Activated gamma-delta T cell treated with anti-CD3 and anti-CD28 coated beads, Interleukin-2, amount 50 U/mL, for 16 hours (primary cell): ENCODE results near the gene NTM.

ENCODE experiments used
- DNase-seq: peaks from one replicate; pipeline ENCODE4 v3.0.0-alpha.2; 2020; ENCODE audit warnings: low read depth

The NTM gene

DNA sequence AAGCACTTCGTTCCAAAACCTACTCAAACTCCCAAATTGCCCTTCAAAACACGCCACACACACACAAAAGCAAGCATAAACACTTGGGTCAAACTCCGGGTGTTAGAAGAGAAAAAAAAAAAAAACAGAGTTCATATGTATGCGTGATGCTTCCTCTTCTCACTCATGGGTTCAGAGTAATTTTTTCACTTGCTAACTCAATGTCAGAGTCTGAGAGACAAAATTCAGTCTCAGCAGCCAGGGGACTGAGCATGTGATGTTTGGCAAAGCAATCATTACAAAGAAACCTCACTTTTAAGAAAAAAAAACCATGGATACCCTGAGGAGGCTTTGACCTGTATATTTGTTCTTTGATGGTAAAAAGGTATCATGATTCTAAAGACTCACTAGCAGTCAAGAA, 461.7 kb downstream of the NTM start:
- DNase-seq = no peak

DNA sequence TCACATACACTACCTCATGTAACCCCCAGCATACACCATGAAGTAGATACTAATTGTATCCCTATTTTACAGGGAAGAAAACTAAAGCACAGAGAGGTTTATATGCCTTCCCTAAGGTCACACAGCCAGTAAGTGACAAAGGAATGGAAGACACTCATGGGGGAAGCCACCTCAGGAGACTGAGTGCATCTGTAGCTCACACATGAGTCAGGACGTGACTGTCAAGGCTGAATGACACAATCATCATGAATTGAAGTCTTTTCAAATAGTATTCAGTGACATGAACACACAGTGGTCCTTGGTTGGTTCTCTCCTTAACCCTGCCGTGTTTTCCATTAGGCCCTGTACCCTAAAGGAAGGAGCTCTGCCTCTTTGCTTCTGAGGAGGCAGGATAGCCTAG, 463.0 kb downstream of the NTM start:
- no peak for DNase-seq

DNA sequence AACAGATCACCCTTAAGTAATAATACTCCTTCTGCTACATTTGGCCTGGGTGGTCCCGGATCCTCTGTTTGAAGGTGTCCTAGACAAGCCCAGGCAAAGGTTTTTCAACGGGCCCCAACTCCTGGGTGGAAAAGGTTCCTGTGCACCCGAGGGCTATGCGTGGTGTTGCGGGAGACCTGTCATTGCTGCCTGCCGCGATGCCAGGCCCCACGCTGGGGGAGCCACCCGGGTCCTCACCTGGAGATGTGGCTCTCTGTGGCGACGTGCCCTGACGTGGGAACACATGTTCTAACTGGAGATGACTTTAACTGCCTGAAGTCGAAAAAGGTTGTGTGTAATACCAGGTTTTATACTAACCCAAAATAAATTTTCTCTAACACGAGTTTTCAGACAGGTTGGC, 467.1 kb downstream of the NTM start:
- DNase-seq = no peak

DNA sequence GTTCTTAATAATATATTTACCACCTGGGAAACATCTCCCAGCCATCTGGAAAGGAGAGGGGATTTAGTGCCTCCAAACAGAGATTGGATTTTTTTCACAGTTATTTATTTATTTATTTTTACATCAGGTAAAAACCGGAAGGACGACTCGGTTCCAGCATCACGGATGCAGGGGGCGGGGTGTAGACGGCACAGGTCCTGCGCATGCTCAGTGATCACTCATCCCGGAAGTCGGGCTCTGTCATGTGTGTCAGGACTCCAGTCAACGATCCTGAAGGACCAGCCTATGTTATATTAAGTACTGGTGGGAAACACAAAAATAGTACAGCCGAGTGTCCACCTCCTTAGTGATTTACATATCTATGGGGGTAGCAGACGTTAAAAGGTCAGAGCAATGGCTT, 467.6 kb downstream of the NTM start:
- DNase-seq = no peak

DNA sequence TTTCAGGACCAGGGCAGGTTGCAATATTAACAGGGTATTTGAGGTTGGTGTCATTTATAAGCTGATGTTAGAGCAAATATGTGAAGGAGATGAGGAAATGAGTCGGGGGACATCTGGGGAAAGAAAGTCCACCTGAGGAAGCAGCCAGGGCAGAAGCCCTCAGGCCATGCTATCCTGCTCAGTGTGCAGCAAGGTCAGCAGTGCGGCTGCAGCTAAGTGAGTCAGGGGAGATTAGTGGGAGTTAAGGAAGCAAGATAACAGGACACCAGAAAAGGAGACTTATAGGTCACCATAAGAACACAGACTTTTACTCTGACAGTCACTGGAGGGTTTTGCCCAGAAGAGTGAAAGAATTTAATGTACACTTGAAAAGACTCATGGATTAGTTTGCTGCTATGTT, 468.9 kb downstream of the NTM start:
- DNase-seq = no peak

DNA sequence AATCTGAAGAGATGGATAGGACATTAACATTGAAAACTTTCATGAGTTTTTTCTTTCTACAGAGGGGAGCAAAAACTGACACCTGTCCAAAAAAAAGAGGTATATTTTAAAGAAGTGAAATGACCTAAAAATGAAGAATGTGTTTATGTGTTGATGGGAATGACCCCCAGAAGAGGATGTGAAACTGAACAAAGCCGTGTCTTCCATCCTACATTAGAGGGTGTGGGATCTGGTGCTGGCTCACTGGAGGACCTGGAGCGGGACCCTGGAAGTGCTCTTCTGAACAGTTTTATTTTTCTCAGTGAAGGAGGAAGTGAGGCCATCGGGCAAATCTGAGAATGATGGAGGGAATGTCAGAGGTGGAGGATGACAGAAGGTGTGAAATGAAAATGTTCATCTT, 470.1 kb downstream of the NTM start:
- DNase-seq = no peak

DNA sequence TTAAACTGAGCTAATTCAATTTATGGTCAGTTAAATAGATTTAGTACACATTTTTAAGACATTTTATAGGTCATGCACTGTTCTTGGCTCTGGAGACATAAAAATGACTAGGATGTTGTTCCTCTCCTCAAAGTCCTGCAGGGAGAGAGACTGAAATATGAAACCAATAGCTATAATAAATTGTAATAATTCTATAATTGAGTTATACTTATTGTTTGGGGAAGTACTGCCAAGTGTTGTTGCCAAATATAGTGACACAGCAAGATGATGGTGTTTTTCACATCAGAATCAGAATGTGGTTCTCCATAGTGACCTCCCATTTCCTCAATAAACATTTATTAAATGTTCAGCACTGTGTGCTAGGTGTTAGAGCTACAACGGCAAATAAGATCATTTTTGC, 470.6 kb downstream of the NTM start:
- no peak for DNase-seq

DNA sequence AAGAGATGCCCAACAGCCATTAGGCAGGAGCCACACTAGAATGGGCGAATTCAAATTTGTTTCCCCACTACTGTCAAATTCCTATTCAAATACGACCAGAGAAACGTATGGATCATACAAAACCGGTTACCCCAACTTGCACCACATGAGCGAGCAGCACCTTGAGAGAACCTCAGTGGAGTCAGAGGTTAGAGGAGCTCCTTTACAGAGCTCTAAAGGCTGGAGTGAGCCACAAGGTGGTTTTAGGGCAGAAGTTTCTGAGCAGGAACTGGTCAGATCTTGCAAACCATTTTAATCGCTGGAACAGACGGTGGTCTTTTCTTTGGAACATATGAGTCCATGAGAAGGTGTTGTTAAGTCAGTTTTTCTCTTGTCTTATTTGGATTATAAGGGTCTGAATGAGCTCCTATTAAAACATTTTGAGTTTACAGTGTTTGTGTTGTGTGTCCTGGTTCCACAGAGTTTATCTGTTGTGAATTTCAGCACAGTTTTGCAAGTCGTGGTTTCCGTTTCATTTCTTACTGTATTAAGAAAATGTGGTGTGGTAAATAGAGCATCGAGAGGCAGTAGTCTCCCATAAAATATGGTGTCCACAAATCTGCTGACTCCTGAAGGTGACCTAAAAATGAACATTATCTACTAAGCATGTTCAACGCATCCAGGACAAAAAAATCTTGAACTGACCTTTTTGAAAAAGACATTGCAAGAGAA, 471.7 kb downstream of the NTM start:
- no peak for DNase-seq

DNA sequence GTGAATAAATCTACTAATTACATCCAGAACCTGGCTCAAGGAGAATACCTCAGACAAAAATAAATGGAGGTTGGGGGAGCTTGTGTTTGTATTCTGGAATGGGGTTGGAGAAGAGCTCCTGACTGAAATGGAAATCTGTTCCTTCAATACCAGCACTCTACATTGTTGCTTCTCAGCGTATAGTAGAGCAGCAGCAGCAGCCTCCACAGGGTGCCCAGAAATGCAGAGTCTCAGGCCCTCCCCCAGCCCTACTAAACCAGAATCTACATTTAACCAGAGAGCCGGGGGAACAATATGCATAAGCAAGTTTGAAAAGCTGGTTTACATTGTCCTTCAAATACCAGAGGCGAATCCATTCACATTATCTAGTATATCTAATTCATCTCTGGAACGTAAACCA, 474.8 kb downstream of the NTM start:
- DNase-seq = no peak

DNA sequence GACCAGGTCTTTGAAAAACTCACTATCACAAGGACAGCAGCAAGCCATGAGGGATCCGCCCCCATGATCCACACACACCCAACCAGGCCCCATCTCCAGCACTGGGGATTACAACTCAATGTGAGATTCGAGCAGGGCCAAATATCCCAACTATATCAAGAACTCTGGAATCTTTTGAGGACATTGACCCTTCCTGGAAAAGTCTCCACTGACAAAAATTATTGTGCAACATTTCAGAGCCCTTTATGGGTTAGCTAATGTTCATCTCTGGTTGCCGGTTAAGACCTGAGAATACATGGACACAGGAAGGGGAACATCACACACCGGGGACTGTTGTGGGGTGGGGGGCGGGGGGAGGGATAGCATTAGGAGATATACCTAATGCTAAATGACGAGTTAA, 479.1 kb downstream of the NTM start:
- DNase-seq = no peak

DNA sequence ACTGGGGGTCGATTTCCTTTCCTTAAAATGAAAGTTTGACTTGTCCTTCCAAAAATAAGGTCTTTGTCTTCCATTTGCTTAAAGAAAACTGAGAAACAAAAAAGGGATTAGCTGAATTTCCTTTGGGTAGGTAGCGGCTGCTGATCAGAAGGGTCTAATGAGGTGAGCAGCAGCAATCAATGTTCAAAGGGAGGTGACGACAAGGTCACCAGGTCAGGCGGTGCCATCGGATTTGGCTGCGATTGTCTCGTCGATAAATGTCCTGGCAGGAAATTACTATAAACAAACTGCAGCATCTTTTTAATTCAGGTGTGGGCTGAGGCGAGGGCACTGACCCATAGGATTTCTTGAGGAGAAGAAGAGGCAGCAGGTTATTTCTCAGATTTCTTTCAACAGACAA, 480.1 kb downstream of the NTM start:
- DNase-seq = no peak

DNA sequence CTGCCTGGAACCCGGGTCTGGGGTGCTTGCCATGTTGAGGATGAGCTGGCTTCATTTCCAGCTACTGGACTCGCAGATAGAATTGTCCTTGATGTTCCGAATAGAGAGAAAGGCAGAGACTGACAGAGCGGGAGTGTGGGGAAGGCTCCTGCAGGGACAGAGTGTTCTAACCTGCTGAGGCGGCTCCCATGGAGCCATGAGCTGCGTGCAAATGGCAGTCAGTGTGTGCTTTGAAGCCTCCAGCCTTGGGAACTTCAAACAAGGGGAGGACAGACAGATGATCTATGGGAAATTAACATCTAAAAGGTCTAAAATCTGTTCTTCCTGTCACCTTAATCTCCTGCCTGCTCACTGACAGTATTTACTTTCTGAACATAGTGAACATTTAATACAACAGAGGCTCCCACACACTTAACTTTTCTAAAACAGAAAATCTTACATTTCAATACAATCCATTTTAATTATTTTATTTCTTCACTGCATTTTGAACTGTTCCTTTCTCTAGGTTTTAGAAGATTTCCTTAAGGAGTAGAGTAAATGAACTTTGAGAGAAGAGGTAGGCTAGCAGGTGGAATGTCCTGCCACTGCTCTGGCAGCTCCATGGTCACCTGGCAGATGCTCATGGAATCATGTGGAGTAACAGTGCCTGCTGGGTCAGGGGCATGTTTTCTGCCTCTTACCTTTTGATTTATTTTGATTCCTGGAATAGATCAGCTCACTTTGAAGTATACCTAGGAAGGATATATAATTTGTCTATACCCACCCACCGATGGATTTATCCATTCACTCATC, 481.7 kb downstream of the NTM start:
- no peak for DNase-seq

DNA sequence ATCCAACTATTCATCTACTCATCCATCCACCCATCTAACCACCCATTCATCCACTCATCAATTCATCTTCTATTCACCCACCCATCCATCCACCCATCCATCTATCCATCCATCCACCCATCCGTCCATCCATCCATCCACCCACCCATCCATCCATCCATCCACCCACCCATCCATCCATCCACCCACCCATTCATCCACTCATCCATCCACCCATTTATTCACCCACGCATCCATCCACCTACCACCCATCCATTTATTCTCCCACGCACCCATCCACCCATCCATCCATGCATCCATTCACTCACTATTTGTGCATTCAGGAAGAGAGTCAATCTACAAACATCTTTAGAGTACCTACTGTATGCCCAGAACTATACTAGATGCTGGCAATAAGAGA, 482.3 kb downstream of the NTM start:
- DNase-seq = no peak

DNA sequence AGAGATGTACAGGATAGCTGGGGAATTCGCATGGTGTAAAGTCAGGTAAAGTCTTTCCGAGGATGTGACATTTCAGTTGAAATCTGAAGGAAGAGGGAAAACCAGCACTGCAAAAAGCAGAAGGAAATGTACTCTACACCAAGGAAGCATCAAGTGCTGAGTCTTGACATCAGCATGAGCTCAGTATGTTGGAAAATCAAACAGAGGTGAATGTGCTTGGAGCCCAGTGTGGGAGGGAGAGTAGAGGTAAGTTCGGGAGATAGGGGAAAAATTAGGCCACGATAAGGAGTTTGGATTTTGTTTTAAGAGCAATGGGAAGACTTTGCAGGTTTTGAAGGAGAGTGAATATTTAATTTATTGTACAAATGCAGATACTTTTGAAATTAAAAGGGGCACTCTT, 484.0 kb downstream of the NTM start:
- DNase-seq = no peak

DNA sequence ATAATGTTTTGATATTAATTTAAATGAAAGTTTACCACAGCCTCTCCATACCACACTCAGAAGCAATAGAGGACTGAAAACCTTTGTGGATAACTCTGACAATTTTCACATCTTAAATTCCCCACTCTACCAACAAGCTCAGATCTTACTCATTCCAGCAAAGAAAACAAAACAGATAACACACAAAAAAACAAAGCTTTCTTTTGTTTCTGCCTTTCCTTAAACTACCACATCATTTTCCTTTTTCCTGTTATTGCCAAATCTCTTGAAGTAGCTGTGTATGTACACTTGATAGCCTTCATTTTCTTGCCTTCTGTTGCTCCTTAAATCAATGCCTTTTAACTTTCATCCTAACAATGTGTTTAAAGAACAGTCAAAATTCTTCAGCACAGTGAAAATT, 484.9 kb downstream of the NTM start:
- no peak for DNase-seq

DNA sequence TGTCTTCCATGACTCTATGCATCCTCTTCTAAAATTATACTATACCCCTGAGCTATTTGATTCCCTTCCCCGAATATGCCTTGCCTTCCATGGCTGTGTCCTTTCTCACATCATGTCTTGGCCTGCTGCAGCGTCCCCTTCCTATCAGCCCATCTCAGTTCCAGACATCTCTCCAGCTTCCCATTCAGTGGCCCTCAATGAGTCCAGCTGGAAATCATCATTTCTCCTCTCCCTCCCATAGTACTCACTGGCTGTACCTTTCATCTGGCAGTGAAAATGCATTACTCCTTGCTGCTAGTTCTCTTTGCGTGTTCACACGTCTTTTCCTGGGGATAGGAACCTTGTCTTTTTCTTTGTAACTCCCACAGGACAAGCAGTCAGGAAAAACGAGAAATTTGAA, 486.8 kb downstream of the NTM start:
- no peak for DNase-seq

DNA sequence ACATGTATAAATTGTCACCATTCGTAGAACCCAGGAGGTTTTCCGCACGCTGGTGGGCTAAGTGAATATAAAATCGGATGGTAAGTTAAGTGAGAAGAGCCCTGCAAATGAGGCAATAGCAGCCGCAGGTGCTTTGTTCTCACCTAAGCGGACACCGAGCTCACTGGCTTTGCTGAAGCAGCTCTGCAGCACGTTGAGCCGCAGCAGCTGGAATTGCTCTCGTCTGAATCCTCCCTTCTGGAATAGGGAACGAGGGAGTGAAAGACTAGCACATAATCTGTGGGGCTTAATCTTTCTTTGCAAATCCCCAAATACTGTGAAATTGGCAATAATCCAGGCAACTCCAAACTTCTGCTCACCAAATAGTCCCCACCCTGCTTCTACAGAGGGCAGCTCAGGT, 488.1 kb downstream of the NTM start:
- no peak for DNase-seq

DNA sequence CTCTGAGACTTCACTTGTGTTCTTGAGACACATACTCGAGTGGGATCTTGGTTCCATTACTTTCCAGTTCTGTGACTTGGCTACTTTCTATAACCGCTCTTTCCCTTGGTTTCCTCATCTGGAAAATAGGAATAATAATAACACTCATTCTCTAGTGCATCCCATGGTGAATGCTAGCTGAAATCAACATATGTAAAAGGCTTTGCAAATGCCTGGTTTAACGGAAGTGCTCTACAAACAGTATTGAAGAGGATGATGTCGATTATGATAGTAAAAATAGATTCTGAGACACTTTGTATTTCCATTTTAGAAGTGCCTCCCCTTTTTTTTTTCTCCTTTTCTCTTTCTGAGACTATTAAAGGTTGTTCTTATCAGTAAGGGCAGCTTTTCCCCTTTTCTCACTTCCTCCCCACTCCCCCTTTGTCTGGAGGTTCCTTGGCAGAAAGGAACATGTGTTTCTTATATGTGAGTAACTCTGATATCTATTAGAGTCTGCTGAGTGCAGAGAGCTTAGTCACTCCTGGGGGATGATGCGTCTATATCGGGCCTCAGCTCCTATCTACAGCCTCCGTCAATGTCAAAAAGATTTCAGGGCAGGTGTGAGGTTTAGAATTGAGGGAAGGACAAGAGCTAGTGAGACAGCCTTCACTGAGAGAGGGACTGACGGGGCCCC, 489.3 kb downstream of the NTM start:
- no peak for DNase-seq

DNA sequence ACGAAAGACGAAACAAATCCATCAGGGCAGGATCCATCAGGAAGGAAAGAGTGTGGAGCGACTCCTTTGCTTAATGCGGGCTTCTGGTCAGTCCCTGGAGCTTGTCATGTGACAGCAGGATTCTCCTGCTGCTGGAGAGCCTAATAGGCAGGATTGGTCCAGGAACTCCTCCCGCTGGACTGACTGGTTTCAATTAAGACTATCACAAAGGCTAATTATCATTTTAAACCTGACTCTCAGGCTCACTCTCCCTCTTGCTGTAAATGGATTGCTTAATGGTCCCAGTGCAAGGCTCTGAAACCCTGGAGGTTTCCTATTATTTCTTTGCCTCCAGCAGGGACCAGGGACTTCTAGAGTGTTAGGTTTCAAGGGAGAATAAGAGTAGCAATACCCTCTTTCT, 493.8 kb downstream of the NTM start:
- no peak for DNase-seq

DNA sequence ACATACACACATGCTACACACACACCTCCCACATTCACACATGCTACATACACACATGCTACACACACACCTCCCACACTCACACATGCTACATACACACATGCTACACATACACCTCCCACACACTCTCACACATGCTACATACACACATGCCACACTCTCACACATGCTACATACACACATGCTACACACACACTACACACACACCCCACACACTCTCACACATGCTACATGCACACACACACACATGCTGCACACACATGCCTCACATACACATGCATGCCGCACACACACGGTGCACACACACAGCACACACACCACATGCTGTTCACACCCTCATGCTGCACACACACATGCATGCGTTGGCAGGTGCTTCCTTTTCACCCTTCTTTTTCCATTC, 495.4 kb downstream of the NTM start:
- DNase-seq = no peak

DNA sequence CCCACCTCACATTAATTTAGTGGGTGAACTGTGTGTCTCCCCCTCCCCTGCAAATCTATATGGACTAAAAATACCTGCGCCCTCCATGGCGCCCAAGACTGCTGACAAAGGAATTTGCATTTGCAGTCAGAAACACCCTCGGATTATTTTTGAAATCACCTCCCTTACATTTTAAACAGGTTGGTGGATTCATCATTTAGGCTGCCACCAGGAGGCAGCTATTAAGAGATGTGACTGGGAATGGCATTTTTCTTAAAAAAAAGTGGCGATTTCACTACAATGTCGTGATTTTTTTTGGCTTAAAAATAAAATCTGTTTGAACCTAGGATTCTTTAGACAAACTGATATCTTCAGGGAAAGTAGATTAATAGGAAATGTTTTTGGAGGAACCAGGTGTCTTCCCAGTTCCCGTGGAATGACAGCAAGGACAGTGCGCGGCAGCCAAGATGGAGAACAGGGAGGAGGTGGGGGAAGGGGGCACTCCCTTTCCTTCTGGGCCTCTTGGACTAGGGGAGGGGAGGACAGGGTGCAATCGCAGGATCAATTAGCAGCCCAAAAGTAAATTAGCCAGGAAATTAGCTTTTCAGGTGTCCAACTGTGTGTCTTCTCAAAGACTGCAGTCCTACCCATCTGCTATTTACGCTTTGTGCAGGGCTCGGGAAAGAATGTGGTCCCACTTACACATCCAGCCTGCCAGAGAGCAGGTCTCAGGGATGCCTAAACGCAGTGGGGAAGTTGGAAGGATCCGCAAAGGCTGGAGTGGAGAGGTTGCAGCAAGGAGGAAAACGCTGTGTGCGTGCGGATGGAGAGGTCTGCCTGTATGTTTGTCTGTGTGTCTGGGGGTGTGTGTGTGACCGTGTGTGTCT, 496.4 kb downstream of the NTM start:
- no peak for DNase-seq

DNA sequence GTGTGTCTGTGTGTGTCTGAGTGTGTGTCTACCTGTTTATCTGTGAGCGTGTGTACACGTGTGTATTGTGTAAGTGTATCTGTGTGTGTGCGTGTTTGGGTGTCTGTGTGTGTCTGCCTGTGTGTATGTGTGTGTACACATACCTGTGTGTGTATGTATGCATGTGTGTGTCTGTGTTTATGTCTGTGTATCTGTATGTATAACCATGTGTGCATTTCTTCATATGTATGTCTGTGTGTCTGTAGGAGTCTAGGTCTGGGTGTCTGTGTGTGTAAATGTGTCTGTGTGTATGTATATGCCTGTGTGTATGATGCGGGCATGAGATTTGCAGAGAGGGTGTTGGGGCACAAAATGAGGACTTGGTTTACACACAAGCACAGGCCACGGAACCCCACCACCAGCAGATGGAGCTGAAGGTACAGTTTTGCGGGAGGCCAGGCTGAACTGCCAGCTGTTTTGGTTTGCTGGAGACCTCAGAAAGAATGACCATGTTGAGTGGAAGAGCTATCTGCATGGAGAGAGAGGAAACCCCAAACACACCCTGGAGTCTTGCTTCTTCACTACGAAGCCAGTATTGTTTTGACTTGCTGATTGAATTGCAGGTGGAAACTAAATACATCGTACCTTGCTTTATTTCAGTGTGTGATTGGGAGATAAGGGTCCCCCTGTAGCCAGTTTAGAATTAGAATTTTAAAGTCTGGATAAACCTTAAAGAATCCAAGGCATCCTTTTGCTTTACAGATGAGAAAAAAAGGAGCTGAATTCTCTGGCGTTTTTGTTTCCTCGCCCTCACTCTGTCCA, 497.2 kb downstream of the NTM start:
- DNase-seq = no peak
